ENCODE results near the gene PDCD1LG2.

PDCD1LG2 gene

DNA sequence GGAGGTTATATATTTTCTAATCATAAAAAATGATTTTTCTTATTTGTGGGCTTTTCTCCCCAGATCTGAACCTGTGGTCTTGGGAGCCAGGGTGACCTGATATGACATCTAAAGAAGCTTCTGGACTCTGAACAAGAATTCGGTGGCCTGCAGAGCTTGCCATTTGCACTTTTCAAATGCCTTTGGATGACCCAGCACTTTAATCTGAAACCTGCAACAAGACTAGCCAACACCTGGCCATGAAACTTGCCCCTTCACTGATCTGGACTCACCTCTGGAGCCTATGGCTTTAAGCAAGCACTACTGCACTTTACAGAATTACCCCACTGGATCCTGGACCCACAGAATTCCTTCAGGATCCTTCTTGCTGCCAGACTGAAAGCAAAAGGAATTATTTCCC, 59.6 kb downstream of the PDCD1LG2 start:
- H3K4me2 ChIP-seq (ENCODE audit: low read length) = no peak overlapping the region
- no peaks in the 10 kb centered on the region for H3F3A ChIP-seq (ENCODE audit: control insufficient read depth, insufficient read depth)
- H3K27ac ChIP-seq (ENCODE audit: low read depth, low read length) = no peak overlapping the region
- H3K36me3 ChIP-seq (ENCODE audit: control insufficient read depth, low read length) = no peaks in the 10 kb centered on the region
- no peaks in the 10 kb centered on the region for H3K9me3 ChIP-seq (ENCODE audit: control insufficient read depth, insufficient read depth, low read length)
- no peaks in the 10 kb centered on the region for H3K79me2 ChIP-seq (ENCODE audit: control insufficient read depth, low read length)
- H3K4me1 ChIP-seq (ENCODE audit: control insufficient read depth, low read length) = peaks cover 16% of the 10 kb centered on the region
- H3K4me3 ChIP-seq (ENCODE audit: low read length) = no peak overlapping the region
- no peaks in the 10 kb centered on the region for H3K27me3 ChIP-seq (ENCODE audit: control insufficient read depth, low read length)
- no peaks in the 10 kb centered on the region for H4K20me1 ChIP-seq (ENCODE audit: control insufficient read depth, insufficient read depth, low read depth, low read length)
- TF ChIP-seq EZH2phosphoT487 (IDR thresholded peaks at IDR 0.05; ENCODE audit: borderline replicate concordance, low read length) = no peak
- no peaks in the 10 kb centered on the region for H3K9me2 ChIP-seq (replicated peaks; ENCODE audit: control insufficient read depth, low read length)

DNA sequence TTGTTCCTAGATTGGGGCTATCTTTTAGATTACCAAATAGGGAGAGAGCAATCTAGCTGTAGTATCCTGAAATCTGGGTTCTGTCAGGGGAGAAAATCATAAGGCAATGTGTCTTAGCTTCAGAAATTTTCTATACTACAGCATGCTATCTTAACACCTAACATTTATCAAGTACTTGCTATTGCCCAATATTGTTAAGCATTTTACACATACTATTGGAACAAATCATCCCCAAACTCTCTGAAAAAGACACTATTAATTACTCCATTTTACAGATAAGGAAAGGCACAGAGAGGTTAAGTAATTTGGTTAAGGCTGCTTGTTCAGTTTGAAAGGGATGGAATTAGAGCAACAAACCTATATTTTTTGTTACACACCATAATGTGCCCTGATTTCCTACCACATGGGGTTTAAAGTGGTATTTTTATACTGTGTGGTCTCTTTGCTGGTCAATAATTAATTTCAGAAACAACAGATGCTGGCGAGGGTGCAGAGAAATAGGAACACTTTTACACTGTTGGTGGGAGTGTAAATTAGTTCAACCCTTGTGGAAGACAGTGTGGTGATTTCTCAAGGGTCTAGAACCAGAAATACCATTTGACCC, 61.4 kb downstream of the PDCD1LG2 start:
- Histone ChIP-seq H3K36me3 (ENCODE audit: control insufficient read depth, low read length) (no peaks in the 10 kb centered on the region), H3K27me3 (ENCODE audit: control insufficient read depth, low read length) (no peaks in the 10 kb centered on the region), H3K4me3 (ENCODE audit: low read length) (no peak overlapping the region), H3K79me2 (ENCODE audit: control insufficient read depth, low read length) (no peaks in the 10 kb centered on the region), H3K9me3 (ENCODE audit: control insufficient read depth, insufficient read depth, low read length) (no peaks in the 10 kb centered on the region), H3K27ac (ENCODE audit: low read depth, low read length) (no peak overlapping the region), H3F3A (ENCODE audit: control insufficient read depth, insufficient read depth) (no peaks in the 10 kb centered on the region), H4K20me1 (ENCODE audit: control insufficient read depth, insufficient read depth, low read depth, low read length) (no peaks in the 10 kb centered on the region), H3K4me2 (ENCODE audit: low read length) (no peak overlapping the region), H3K9me2 (replicated peaks; ENCODE audit: control insufficient read depth, low read length) (no peaks in the 10 kb centered on the region), H3K4me1 (ENCODE audit: control insufficient read depth, low read length) (peaks cover 9% of the 10 kb centered on the region)
- no peak for TF ChIP-seq EZH2phosphoT487 (IDR thresholded peaks at IDR 0.05; ENCODE audit: borderline replicate concordance, low read length)
- TF ChIP-seq, protein P1, sequence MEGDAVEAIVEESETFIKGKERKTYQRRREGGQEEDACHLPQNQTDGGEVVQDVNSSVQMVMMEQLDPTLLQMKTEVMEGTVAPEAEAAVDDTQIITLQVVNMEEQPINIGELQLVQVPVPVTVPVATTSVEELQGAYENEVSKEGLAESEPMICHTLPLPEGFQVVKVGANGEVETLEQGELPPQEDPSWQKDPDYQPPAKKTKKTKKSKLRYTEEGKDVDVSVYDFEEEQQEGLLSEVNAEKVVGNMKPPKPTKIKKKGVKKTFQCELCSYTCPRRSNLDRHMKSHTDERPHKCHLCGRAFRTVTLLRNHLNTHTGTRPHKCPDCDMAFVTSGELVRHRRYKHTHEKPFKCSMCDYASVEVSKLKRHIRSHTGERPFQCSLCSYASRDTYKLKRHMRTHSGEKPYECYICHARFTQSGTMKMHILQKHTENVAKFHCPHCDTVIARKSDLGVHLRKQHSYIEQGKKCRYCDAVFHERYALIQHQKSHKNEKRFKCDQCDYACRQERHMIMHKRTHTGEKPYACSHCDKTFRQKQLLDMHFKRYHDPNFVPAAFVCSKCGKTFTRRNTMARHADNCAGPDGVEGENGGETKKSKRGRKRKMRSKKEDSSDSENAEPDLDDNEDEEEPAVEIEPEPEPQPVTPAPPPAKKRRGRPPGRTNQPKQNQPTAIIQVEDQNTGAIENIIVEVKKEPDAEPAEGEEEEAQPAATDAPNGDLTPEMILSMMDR (IDR thresholded peaks at IDR 0.05; ENCODE audit: low read depth, low read length, poor library complexity, severe bottlenecking) = no peak

DNA sequence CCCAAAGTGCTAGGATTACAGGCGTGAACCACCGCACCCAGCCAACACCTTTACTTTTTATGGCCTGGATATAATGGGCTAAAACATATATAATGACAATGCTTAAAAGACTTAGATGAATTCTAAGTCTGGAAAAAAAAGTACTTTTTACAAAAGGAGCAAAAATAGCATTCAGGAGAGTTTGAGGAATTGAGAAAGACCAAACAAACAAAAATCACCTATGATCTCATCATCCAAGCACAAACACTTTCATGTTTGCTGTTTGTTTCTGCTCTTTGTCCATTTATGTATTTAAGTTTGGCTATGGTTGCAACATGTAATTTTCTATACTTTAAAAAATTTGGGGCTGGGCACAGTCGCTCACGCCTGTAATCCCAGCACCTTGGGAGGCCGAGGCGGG, 63.8 kb downstream of the PDCD1LG2 start:
- Histone ChIP-seq H3K9me2 (replicated peaks; ENCODE audit: control insufficient read depth, low read length) (no peaks in the 10 kb centered on the region), H3K36me3 (ENCODE audit: control insufficient read depth, low read length) (no peaks in the 10 kb centered on the region), H3F3A (ENCODE audit: control insufficient read depth, insufficient read depth) (no peaks in the 10 kb centered on the region), H3K4me1 (ENCODE audit: control insufficient read depth, low read length) (peaks cover 4% of the 10 kb centered on the region), H3K27ac (ENCODE audit: low read depth, low read length) (no peak overlapping the region), H3K79me2 (ENCODE audit: control insufficient read depth, low read length) (no peaks in the 10 kb centered on the region), H3K9me3 (ENCODE audit: control insufficient read depth, insufficient read depth, low read length) (no peaks in the 10 kb centered on the region), H3K4me2 (ENCODE audit: low read length) (no peak overlapping the region), H4K20me1 (ENCODE audit: control insufficient read depth, insufficient read depth, low read depth, low read length) (no peaks in the 10 kb centered on the region), H3K27me3 (ENCODE audit: control insufficient read depth, low read length) (no peaks in the 10 kb centered on the region), H3K4me3 (ENCODE audit: low read length) (no peak overlapping the region)
- TF ChIP-seq EZH2phosphoT487 (IDR thresholded peaks at IDR 0.05; ENCODE audit: borderline replicate concordance, low read length) = no peak
- TF ChIP-seq, protein P1 (IDR thresholded peaks at IDR 0.05; ENCODE audit: low read depth, low read length, poor library complexity, severe bottlenecking) = no peak

DNA sequence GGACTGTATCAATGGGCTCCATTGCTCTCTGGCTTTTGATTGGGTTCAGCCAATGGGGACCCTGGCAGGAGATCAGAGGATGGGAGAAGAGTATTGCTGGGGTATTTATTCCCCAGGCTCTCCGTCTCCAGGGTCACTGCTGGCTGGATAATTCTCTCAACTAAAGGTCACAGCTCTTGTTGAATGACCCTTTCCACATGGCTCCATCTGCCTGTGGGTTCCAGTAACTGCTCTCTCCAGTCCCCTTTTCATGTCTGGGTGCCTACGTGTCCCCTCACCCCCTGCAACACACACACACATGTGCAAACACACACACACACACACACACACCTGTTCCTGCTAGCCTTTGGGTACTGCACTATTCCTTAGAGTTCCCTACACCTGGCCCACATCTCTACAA, 64.7 kb downstream of the PDCD1LG2 start:
- no peaks in the 10 kb centered on the region for H3K79me2 ChIP-seq (ENCODE audit: control insufficient read depth, low read length)
- no peaks in the 10 kb centered on the region for H3K27me3 ChIP-seq (ENCODE audit: control insufficient read depth, low read length)
- no peaks in the 10 kb centered on the region for H3K36me3 ChIP-seq (ENCODE audit: control insufficient read depth, low read length)
- H3K4me2 ChIP-seq (ENCODE audit: low read length) = no peak overlapping the region
- H3K27ac ChIP-seq (ENCODE audit: low read depth, low read length) = no peak overlapping the region
- no peaks in the 10 kb centered on the region for H3F3A ChIP-seq (ENCODE audit: control insufficient read depth, insufficient read depth)
- H3K4me3 ChIP-seq (ENCODE audit: low read length) = no peak overlapping the region
- no peaks in the 10 kb centered on the region for H3K4me1 ChIP-seq (ENCODE audit: control insufficient read depth, low read length)
- TF ChIP-seq, protein P1 (IDR thresholded peaks at IDR 0.05; ENCODE audit: low read depth, low read length, poor library complexity, severe bottlenecking) = no peak
- no peak for TF ChIP-seq EZH2phosphoT487 (IDR thresholded peaks at IDR 0.05; ENCODE audit: borderline replicate concordance, low read length)
- no peaks in the 10 kb centered on the region for H3K9me3 ChIP-seq (ENCODE audit: control insufficient read depth, insufficient read depth, low read length)
- no peaks in the 10 kb centered on the region for H4K20me1 ChIP-seq (ENCODE audit: control insufficient read depth, insufficient read depth, low read depth, low read length)
- no peaks in the 10 kb centered on the region for H3K9me2 ChIP-seq (replicated peaks; ENCODE audit: control insufficient read depth, low read length)
